Endothelial cell of umbilical vein (primary cell): ENCODE results near the gene AMZ2.

Experiments used
- EZH2 ChIP-seq: IDR thresholded peaks from 2 replicates; pipeline ENCODE4 v1.6.1; 2012; ENCODE audit warnings: borderline replicate concordance, low read depth, mild to moderate bottlenecking, moderate library complexity, low read length, inconsistent platforms; ENCODE audit not compliant: severe bottlenecking
- JUN ChIP-seq: IDR thresholded peaks from 2 replicates; pipeline ENCODE4 v1.6.1; 2011; ENCODE audit warnings: borderline replicate concordance, low read depth; ENCODE audit not compliant: insufficient read length, insufficient read depth
- MYC ChIP-seq: IDR thresholded peaks from one replicate; pipeline ENCODE4 v1.6.1; 2011; ENCODE audit warnings: mild to moderate bottlenecking, low read depth, low read length
- POLR2A ChIP-seq: IDR thresholded peaks from 2 replicates; pipeline ENCODE4 v1.6.1; 2012; ENCODE audit warnings: low read depth, mild to moderate bottlenecking, control low read depth, low read length
- POLR2AphosphoS5 ChIP-seq: IDR thresholded peaks from 2 replicates; pipeline ENCODE4 v1.6.1; 2012; ENCODE audit warnings: low read depth, mild to moderate bottlenecking, control low read depth, low read length, moderate library complexity; ENCODE audit not compliant: insufficient read depth
- TF ChIP-seq, protein P1 (sequence below), 2 donors: IDR thresholded peaks; 1 replicate in 1 of 2; 2 replicates in 1 of 2; pipeline ENCODE4 v1.5.1; 2011; ENCODE audit warnings: low read length in 2 of 2, mild to moderate bottlenecking in 2 of 2, moderate library complexity in 2 of 2, control low read depth in 1 of 2, inconsistent platforms in 1 of 2, low read depth in 1 of 2; ENCODE audit not compliant: insufficient read depth in 1 of 2; ENCODE audit errors: extremely low read depth in 1 of 2
- TF ChIP-seq, protein P2 (sequence below): IDR thresholded peaks from 2 replicates; pipeline ENCODE4 v1.6.1; 2011; ENCODE audit not compliant: insufficient read depth, insufficient read length

DNA sequence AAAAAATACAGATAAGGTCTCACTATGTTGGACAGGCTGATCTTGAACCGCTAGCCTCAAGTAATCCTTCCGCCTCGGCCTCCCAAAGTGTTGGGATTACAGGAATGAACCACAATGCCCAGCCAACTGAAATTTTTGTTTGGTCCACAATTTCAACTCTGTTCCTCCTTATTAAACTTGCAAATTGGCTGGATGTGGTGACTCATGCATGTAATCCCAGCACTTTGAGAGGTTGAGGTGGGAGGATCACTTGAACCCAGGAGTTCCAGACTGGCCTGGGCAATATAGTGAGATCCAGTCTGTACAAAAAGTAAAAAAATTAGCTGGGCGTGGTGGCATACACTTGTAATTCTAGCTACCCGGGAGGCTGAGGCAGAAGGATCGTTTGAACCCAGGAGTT lies 56.9 kb downstream of the AMZ2 start:
- TF ChIP-seq POLR2AphosphoS5 = no peak
- TF ChIP-seq MYC = no peak
- TF ChIP-seq JUN = no peak
- TF ChIP-seq POLR2A = no peak
- TF ChIP-seq EZH2 = no peak
- TF ChIP-seq, protein P1, sequence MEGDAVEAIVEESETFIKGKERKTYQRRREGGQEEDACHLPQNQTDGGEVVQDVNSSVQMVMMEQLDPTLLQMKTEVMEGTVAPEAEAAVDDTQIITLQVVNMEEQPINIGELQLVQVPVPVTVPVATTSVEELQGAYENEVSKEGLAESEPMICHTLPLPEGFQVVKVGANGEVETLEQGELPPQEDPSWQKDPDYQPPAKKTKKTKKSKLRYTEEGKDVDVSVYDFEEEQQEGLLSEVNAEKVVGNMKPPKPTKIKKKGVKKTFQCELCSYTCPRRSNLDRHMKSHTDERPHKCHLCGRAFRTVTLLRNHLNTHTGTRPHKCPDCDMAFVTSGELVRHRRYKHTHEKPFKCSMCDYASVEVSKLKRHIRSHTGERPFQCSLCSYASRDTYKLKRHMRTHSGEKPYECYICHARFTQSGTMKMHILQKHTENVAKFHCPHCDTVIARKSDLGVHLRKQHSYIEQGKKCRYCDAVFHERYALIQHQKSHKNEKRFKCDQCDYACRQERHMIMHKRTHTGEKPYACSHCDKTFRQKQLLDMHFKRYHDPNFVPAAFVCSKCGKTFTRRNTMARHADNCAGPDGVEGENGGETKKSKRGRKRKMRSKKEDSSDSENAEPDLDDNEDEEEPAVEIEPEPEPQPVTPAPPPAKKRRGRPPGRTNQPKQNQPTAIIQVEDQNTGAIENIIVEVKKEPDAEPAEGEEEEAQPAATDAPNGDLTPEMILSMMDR (IDR thresholded peaks at IDR 0.05; ENCODE audit: extremely low read depth in 1 of 2, insufficient read depth in 1 of 2, low read depth in 1 of 2, low read length in 2 of 2) = no peak
- TF ChIP-seq, protein P2, sequence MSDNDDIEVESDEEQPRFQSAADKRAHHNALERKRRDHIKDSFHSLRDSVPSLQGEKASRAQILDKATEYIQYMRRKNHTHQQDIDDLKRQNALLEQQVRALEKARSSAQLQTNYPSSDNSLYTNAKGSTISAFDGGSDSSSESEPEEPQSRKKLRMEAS = no peak
